ENCODE data around the gene TUBB. TPM values are rescaled to one million over a fixed set of nuclear protein-coding genes. Genes with fewer than 3 reads are reported as not detected.

The TUBB gene
- total and polyA plus RNA-seq, 9 of the 15 experiments (the other 6 are each of a cell fraction or from before 2014, with no cell fraction given), result 971 to 2,870 (median 1,478) TPM

- TF ChIP-seq, protein P1, sequence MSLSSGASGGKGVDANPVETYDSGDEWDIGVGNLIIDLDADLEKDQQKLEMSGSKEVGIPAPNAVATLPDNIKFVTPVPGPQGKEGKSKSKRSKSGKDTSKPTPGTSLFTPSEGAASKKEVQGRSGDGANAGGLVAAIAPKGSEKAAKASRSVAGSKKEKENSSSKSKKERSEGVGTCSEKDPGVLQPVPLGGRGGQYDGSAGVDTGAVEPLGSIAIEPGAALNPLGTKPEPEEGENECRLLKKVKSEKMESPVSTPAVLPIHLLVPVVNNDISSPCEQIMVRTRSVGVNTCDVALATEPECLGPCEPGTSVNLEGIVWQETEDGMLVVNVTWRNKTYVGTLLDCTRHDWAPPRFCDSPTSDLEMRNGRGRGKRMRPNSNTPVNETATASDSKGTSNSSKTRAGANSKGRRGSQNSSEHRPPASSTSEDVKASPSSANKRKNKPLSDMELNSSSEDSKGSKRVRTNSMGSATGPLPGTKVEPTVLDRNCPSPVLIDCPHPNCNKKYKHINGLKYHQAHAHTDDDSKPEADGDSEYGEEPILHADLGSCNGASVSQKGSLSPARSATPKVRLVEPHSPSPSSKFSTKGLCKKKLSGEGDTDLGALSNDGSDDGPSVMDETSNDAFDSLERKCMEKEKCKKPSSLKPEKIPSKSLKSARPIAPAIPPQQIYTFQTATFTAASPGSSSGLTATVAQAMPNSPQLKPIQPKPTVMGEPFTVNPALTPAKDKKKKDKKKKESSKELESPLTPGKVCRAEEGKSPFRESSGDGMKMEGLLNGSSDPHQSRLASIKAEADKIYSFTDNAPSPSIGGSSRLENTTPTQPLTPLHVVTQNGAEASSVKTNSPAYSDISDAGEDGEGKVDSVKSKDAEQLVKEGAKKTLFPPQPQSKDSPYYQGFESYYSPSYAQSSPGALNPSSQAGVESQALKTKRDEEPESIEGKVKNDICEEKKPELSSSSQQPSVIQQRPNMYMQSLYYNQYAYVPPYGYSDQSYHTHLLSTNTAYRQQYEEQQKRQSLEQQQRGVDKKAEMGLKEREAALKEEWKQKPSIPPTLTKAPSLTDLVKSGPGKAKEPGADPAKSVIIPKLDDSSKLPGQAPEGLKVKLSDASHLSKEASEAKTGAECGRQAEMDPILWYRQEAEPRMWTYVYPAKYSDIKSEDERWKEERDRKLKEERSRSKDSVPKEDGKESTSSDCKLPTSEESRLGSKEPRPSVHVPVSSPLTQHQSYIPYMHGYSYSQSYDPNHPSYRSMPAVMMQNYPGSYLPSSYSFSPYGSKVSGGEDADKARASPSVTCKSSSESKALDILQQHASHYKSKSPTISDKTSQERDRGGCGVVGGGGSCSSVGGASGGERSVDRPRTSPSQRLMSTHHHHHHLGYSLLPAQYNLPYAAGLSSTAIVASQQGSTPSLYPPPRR (CRISPR knock-in tag; IDR thresholded peaks at IDR 0.05; ENCODE audit: borderline replicate concordance), result peak; percentile 94
- TF ChIP-seq HES1 (IDR thresholded peaks at IDR 0.05; ENCODE audit: low read depth), result peak; percentile 96
- 0 out of 2 replicates have a peak, but pooled peaks have one; percentile 22 for TF ChIP-seq ZNF444 (CRISPR knock-in tag; IDR thresholded peaks at IDR 0.05)
- peak; percentile 86 to 94; a peak in 3 of 4 replicates for TF ChIP-seq TBL1XR1 (IDR thresholded peaks at IDR 0.05; ENCODE audit: low read length in 2 of 2)
- TF ChIP-seq ZNF583 (CRISPR knock-in tag; IDR thresholded peaks at IDR 0.05), result no peak
- TF ChIP-seq SP1 (CRISPR knock-in tag; IDR thresholded peaks at IDR 0.05), result peak; percentile 99
- TF ChIP-seq SPI1 (IDR thresholded peaks at IDR 0.05; ENCODE audit: borderline replicate concordance, low read depth, low read length), result peak; percentile 46; the same call in 1 of the 2 replicates
- TF ChIP-seq RBM39 (optimal IDR thresholded peaks at IDR 0.05; ENCODE audit: low read depth, low read length), result peak; percentile 82
- TF ChIP-seq ZNF76 (CRISPR knock-in tag; IDR thresholded peaks at IDR 0.05; ENCODE audit: borderline replicate concordance), result 0 out of 2 replicates have a peak, but pooled peaks have one; percentile 20
- TF ChIP-seq RAD21 (CRISPR knock-in tag; conservative IDR thresholded peaks at IDR 0.05 in 1 of 2, IDR thresholded peaks at IDR 0.05 in 1 of 2), result peak; percentile 24 to 32; a peak in 3 of 4 replicates
- TF ChIP-seq ETS2 (tag; IDR thresholded peaks at IDR 0.05; ENCODE audit: borderline replicate concordance, poor library complexity, severe bottlenecking), result no peak
- no peak for TF ChIP-seq PURB (CRISPR knock-in tag; IDR thresholded peaks at IDR 0.05; ENCODE audit: low read depth)
- TF ChIP-seq E2F3 (CRISPR knock-in tag; IDR thresholded peaks at IDR 0.05), result peak; percentile 98
- no peak for TF ChIP-seq DNMT1 (IDR thresholded peaks at IDR 0.05)
- TF ChIP-seq, protein P2, sequence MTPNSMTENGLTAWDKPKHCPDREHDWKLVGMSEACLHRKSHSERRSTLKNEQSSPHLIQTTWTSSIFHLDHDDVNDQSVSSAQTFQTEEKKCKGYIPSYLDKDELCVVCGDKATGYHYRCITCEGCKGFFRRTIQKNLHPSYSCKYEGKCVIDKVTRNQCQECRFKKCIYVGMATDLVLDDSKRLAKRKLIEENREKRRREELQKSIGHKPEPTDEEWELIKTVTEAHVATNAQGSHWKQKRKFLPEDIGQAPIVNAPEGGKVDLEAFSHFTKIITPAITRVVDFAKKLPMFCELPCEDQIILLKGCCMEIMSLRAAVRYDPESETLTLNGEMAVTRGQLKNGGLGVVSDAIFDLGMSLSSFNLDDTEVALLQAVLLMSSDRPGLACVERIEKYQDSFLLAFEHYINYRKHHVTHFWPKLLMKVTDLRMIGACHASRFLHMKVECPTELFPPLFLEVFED (CRISPR knock-in tag; conservative IDR thresholded peaks at IDR 0.05), result 0 out of 2 replicates have a peak, but pooled peaks have one; percentile 36
- TF ChIP-seq ZNF232 (CRISPR knock-in tag; IDR thresholded peaks at IDR 0.05), result no peak
- peak; percentile 75; the same call in 1 of the 2 replicates for TF ChIP-seq ZBED1 (IDR thresholded peaks at IDR 0.05)
- TF ChIP-seq PRPF4 (IDR thresholded peaks at IDR 0.05; ENCODE audit: insufficient read depth, low read depth, low read length, poor library complexity, severe bottlenecking), result no peak
- TF ChIP-seq BRCA1 (IDR thresholded peaks at IDR 0.05), result no peak
- TF ChIP-seq BRCA1 (CRISPR knock-in tag; IDR thresholded peaks at IDR 0.05), result no peak
Observed at GRCh38 chr6:30717129-30717844, 2.9 kb upstream of the TUBB start, which contains the start of gene MDC1 (continued).

Measured in K562 (cell line).